GM12878 (cell line): ENCODE data around the gene PGBD5. TPM values are rescaled to one million over a fixed set of nuclear protein-coding genes. Genes with fewer than 3 reads are reported as not detected.

ENCODE experiments used
- ATAC-seq: fragments of 200-7000 bp; cut with Tn5 transposase; 3 replicates; pipeline ENCODE4 v1.9.1; 2020; ENCODE audit warnings: mild to moderate bottlenecking, moderate library complexity
- BruUV-seq: library from RNA; stranded (reverse); fragments of 400-500 nt; replicated peaks from 2 replicates; lab custom pipeline; 2021; lab: Mats Ljungman, UMichigan
- CTCF ChIA-PET: fragments of 300-600 bp; sonication (Branson Sonifier 250); formaldehyde crosslinking; extraction: SDS; loops from one replicate; lab custom pipeline; 2021; ENCODE audit warnings: inconsistent platforms; lab: Yijun Ruan, JAX
- POLR2A ChIA-PET: fragments of 350-600 bp; formaldehyde crosslinking; extraction: SDS; loops from one replicate; lab custom pipeline; 2021; ENCODE audit warnings: inconsistent platforms; lab: Charles Lee
- RAD21 ChIA-PET: fragments of 300-600 bp; sonication (Branson Sonifier 250); formaldehyde crosslinking; loops from one replicate; lab custom pipeline; 2023; ENCODE audit warnings: antibody characterized with exemption; ENCODE audit not compliant: unreplicated experiment; lab: Charles Lee
- SMC1A ChIA-PET: fragments of 300-600 bp; sonication (Branson Sonifier 250); formaldehyde crosslinking; loops from one replicate; lab custom pipeline; 2023; ENCODE audit not compliant: unreplicated experiment, uncharacterized antibody; lab: Charles Lee
- DNase-seq: peaks from one replicate; pipeline ENCODE4 v3.0.0-alpha.2; 2011; ENCODE audit warnings: low read depth, low spot score
- FAIRE-seq: peaks from 3 replicates; lab custom pipeline; 2011; peaks lifted over from hg19 to GRCh38; lab: Jason Lieb, UNC
- H2AFZ ChIP-seq: 2 replicates; pipeline ENCODE4 v1.6.0; 2011; ENCODE audit warnings: low read depth, low read length, control low read depth; ENCODE audit not compliant: control insufficient read depth
- H3K27ac ChIP-seq: 2 replicates; pipeline ENCODE4 v1.5.1; 2011; ENCODE audit warnings: control low read depth; ENCODE audit not compliant: control insufficient read depth, insufficient read depth
- H3K27me3 ChIP-seq, 2 experiments: replicated peaks in 1 of 2; 2 replicates each; pipeline versions ENCODE4 v1.6.0 to v1.6.1; 2011; ENCODE audit warnings: low read length in 1 of 2; ENCODE audit not compliant: control insufficient read depth in 2 of 2, insufficient read depth in 2 of 2
- H3K36me3 ChIP-seq, 2 experiments: 2 replicates each; pipeline ENCODE4 v1.5.1; 2011; ENCODE audit warnings: low read length in 1 of 2; ENCODE audit not compliant: control insufficient read depth in 2 of 2, insufficient read depth in 2 of 2
- H3K4me1 ChIP-seq: 2 replicates; pipeline ENCODE4 v1.6.1; 2011; ENCODE audit warnings: mild to moderate bottlenecking, low read length, moderate library complexity, mixed read lengths; ENCODE audit not compliant: control insufficient read depth, insufficient read depth
- H3K4me2 ChIP-seq: 2 replicates; pipeline ENCODE4 v1.6.0; 2011; ENCODE audit warnings: control low read depth; ENCODE audit not compliant: control insufficient read depth, insufficient read depth
- H3K4me3 ChIP-seq: fragments of 200-600 bp; sonication (generic); 2 replicates; pipeline ENCODE4 v1.5.1; 2016
- H3K79me2 ChIP-seq: 2 replicates; pipeline ENCODE4 v1.6.0; 2011; ENCODE audit warnings: low read length; ENCODE audit not compliant: control insufficient read depth, insufficient read depth
- H3K9ac ChIP-seq: 2 replicates; pipeline ENCODE4 v1.8.0; 2011; ENCODE audit warnings: low read length, control low read depth, mixed read lengths; ENCODE audit not compliant: control insufficient read depth, insufficient read depth
- H3K9me3 ChIP-seq: replicated peaks from 3 replicates; pipeline ENCODE4 v1.5.1; 2011; ENCODE audit warnings: mild to moderate bottlenecking, low read length; ENCODE audit not compliant: control insufficient read depth, insufficient read depth
- H4K20me1 ChIP-seq: 2 replicates; pipeline ENCODE4 v1.6.0; 2011; ENCODE audit not compliant: control insufficient read depth, insufficient read depth
- BCL3 ChIP-seq: IDR thresholded peaks from 2 replicates; pipeline ENCODE4 v1.6.1; 2011; ENCODE audit warnings: borderline replicate concordance, low read depth, mild to moderate bottlenecking, moderate library complexity, low read length; ENCODE audit not compliant: insufficient read depth, poor library complexity, severe bottlenecking
- CBX3 ChIP-seq: fragments of 200-600 bp; sonication (generic); IDR thresholded peaks from 2 replicates; pipeline ENCODE4 v1.6.1; 2016; ENCODE audit warnings: low read depth, borderline replicate concordance
- CHD4 ChIP-seq: fragments of 200-600 bp; sonication (generic); IDR thresholded peaks from 2 replicates; pipeline ENCODE4 v1.6.1; 2016; ENCODE audit warnings: mild to moderate bottlenecking
- EED ChIP-seq: sonication (generic); IDR thresholded peaks from 2 replicates; pipeline ENCODE4 v1.6.1; 2016; ENCODE audit warnings: antibody characterized with exemption, low read depth
- MTA2 ChIP-seq: fragments of 450-650 bp; IDR thresholded peaks from 2 replicates; pipeline ENCODE4 v1.6.1; 2016; ENCODE audit warnings: low read depth, mild to moderate bottlenecking, moderate library complexity
- RFX5 ChIP-seq: IDR thresholded peaks from 2 replicates; pipeline ENCODE4 v1.6.1; 2011; ENCODE audit warnings: low read depth, low read length, improper control_type of control experiment
- SP1 ChIP-seq: IDR thresholded peaks from one replicate; pipeline ENCODE4 v1.6.1; 2011; ENCODE audit warnings: low read depth, low read length
- ZSCAN29 ChIP-seq: fragments of 450-650 bp; IDR thresholded peaks from 2 replicates; pipeline ENCODE4 v1.6.1; 2017; ENCODE audit warnings: mild to moderate bottlenecking, moderate library complexity
- WGBS: methylation state at CpG from one replicate; pipeline ENCODE4 v1.1.6; 2016; ENCODE audit warnings: low lambda C conversion rate; ENCODE audit not compliant: insufficient replicate concordance, insufficient coverage; ENCODE audit errors: missing lambda C conversion rate; 5-methylcytosine and 5-hydroxymethylcytosine counted together
- in situ Hi-C: fragments of 300-500 bp; cut with MboI; formaldehyde crosslinking; loops from 9 replicates; pipeline ENCODE4 v1.14.3; 2018; ENCODE audit warnings: mixed read lengths
- intact Hi-C: fragments of 100-400 bp; cut with micrococcal nuclease; formaldehyde crosslinking; loops from one replicate; pipeline ENCODE4 v1.14.2; 2022; ENCODE audit not compliant: unreplicated experiment
- polyA plus RNA-seq, 11 experiments: library from polyadenylated mRNA; depleted of rRNA in 4 of 11; unstranded in 6 of 11; stranded (reverse) in 5 of 11; fragments of >200 nt; fragmentation: Nextera tagmentation in 4 of 11; fragmentation: Illumina TruSeq in 1 of 11; extraction: Ambion mirVana in 4 of 11; extraction: Trizol in 1 of 11; gene quantifications; 1 replicate in 1 of 11; 2 replicates in 10 of 11; pipeline versions ENCODE4 v1.2.1 to v1.2.3, GENCODE V29; 2011 to 2016; ENCODE audit warnings: inconsistent platforms in 2 of 11, missing spikeins in 2 of 11, low read depth in 1 of 11
- total RNA-seq, 4 experiments: library from RNA; depleted of rRNA in 3 of 4; stranded (reverse); fragments of >200 nt in 3 of 4; fragmentation: Illumina TruSeq in 1 of 4; extraction: Trizol in 1 of 4; gene quantifications; 2 replicates each; pipeline versions ENCODE4 v1.2.1 to v1.2.3, GENCODE V29; 2013 to 2021

The PGBD5 gene
- total and polyA plus RNA-seq, 10 of the 15 experiments (the other 5 are each of a cell fraction or from before 2014, with no cell fraction given) = 0.03 TPM; not detected in 9

- H3K27me3 ChIP-seq = peaks cover 0 to 2% of the 10 kb centered on the region in 2 experiments; a peak in 2 of 4 replicates
- ATAC-seq (no peak), DNase-seq (no peak), FAIRE-seq (no peak)
- H3K9ac ChIP-seq = no peak overlapping the region
- H3K79me2 ChIP-seq = no peaks in the 10 kb centered on the region
- H3K9me3 ChIP-seq = no peaks in the 10 kb centered on the region
- CTCF ChIA-PET = no interaction called here
- in situ Hi-C loops (no loop called here), intact Hi-C loops (no loop called here)
- WGBS = 47% methylated on average over 2 of the region's 2 CpGs
- RAD21 ChIA-PET = no interaction called here
- H3K4me2 ChIP-seq = no peak overlapping the region
- H4K20me1 ChIP-seq = no peaks in the 10 kb centered on the region
- POLR2A ChIA-PET = no interaction called here
- SMC1A ChIA-PET = interaction anchor here (0.7 kb wide), 1 partner anchor 525 kb away, joined by 3 read pairs; no protein-coding TSS in a partner anchor
- no peak overlapping the region for H3K27ac ChIP-seq
- H3K4me3 ChIP-seq = no peak overlapping the region
- H2AFZ ChIP-seq = no peak overlapping the region
- no peaks in the 10 kb centered on the region for H3K36me3 ChIP-seq
- BruUV-seq = no TSS peak
- TF ChIP-seq EED = no peak
- no peak for TF ChIP-seq CHD4
- no peak for TF ChIP-seq ZSCAN29
- no peak for TF ChIP-seq CBX3
- H3K4me1 ChIP-seq = no peaks in the 10 kb centered on the region
These were observed 83.4 kb downstream of the PGBD5 start for GRCh38 chr1:230342699-230343098.

- no peak overlapping the region for H2AFZ ChIP-seq
- ChIA-PET RAD21 (no interaction called here), SMC1A (interaction anchor here (0.7 kb wide), 1 partner anchor 525 kb away, joined by 3 read pairs; no protein-coding TSS in a partner anchor), CTCF (interaction anchor here (1.2 kb wide), 1 partner anchor 30 kb away, joined by 5 read pairs; no protein-coding TSS in a partner anchor), POLR2A (no interaction called here)
- no peak for ATAC-seq
- no peak overlapping the region for H3K9ac ChIP-seq
- intact Hi-C loops = no loop called here
- 12% methylated on average over 3 of the region's 3 CpGs for WGBS
- no peak overlapping the region for H3K4me2 ChIP-seq
- FAIRE-seq = no peak
- H3K27ac ChIP-seq = no peak overlapping the region
- H3K79me2 ChIP-seq = no peaks in the 10 kb centered on the region
- H3K9me3 ChIP-seq = no peaks in the 10 kb centered on the region
- in situ Hi-C loops = no loop called here
- H3K27me3 ChIP-seq = peaks cover 0 to 2% of the 10 kb centered on the region in 2 experiments; a peak in 2 of 4 replicates
- no TSS peak for BruUV-seq
- H3K4me1 ChIP-seq = no peaks in the 10 kb centered on the region
- no peak for TF ChIP-seq SP1
- no peak for TF ChIP-seq MTA2
- no peak for TF ChIP-seq RFX5
- no peak for TF ChIP-seq BCL3
- no peak for DNase-seq
- no peak overlapping the region for H3K4me3 ChIP-seq
- H4K20me1 ChIP-seq = no peaks in the 10 kb centered on the region
- H3K36me3 ChIP-seq = no peaks in the 10 kb centered on the region
These were observed 84.1 kb downstream of the PGBD5 start for GRCh38 chr1:230342019-230342418.
